K562 (cell line): ENCODE measurements around the gene GPR4. TPM values are rescaled to one million over a fixed set of nuclear protein-coding genes. Genes with fewer than 3 reads are reported as not detected.

Source experiments
- ATAC-seq: fragments of 200-7000 bp; cut with Tn5 transposase; 3 replicates; pipeline ENCODE4 v1.9.1; 2020; ENCODE audit warnings: moderate library complexity
- BruUV-seq: library from RNA; stranded (reverse); fragments of 400-500 nt; replicated peaks from 2 replicates; lab custom pipeline; 2021; lab: Mats Ljungman, UMichigan
- CTCF ChIA-PET: fragments of 300-600 bp; formaldehyde crosslinking; extraction: SDS; loops from one replicate; lab custom pipeline; 2021; ENCODE audit warnings: low intra/inter-chr PET ratio; lab: Yijun Ruan, JAX
- POLR2A ChIA-PET: fragments of 300-600, 350-650 bp; sonication (Branson Sonifier 250); formaldehyde crosslinking; extraction: SDS; loops from one replicate; lab custom pipeline; 2021; ENCODE audit warnings: antibody characterized with exemption, inconsistent platforms; lab: Yijun Ruan, JAX
- DNase-seq, 4 experiments: peaks; one replicate each; pipeline versions ENCODE4 v3.0.0 to v3.0.0-alpha.2; 2011 to 2018; ENCODE audit warnings: low spot score in 3 of 4, mixed read lengths in 3 of 4; ENCODE audit errors: extremely low read depth in 1 of 4
- FAIRE-seq: peaks from 2 replicates; lab custom pipeline; 2011; peaks lifted over from hg19 to GRCh38; lab: Jason Lieb, UNC
- H2AFZ ChIP-seq: 2 replicates; pipeline ENCODE4 v1.6.0; 2011; ENCODE audit warnings: low read depth, low read length, control low read depth, inconsistent platforms
- H3K27ac ChIP-seq: fragments of 200-600 bp; 3 replicates; pipeline ENCODE4 v1.8.0; 2011; ENCODE audit warnings: low read depth, mild to moderate bottlenecking, control low read depth, inconsistent platforms, low read length, moderate library complexity, mixed read lengths; ENCODE audit errors: extremely low read depth
- H3K27me3 ChIP-seq, 2 experiments: fragments of 300-600 bp in 1 of 2; 2 replicates in 1 of 2; 3 replicates in 1 of 2; pipeline versions ENCODE4 v1.6.0 to v1.8.0; 2011; ENCODE audit warnings: inconsistent platforms in 2 of 2, low read length in 2 of 2, mild to moderate bottlenecking in 1 of 2, mixed read lengths in 1 of 2, moderate library complexity in 1 of 2; ENCODE audit not compliant: control insufficient read depth in 2 of 2, insufficient read depth in 2 of 2
- H3K36me3 ChIP-seq: fragments of 300-600 bp; 3 replicates; pipeline ENCODE4 v1.8.0; 2011; ENCODE audit warnings: mild to moderate bottlenecking, low read length, inconsistent platforms; ENCODE audit not compliant: control insufficient read depth, insufficient read depth
- H3K4me1 ChIP-seq, 2 experiments: fragments of 200-600 bp in 1 of 2; replicated peaks in 1 of 2; 2 replicates in 1 of 2; 3 replicates in 1 of 2; pipeline versions ENCODE4 v1.5.1 to v1.8.0; 2011; ENCODE audit warnings: inconsistent platforms in 2 of 2, low read length in 2 of 2, mild to moderate bottlenecking in 1 of 2, mixed read lengths in 1 of 2, moderate library complexity in 1 of 2; ENCODE audit not compliant: control insufficient read depth in 2 of 2, insufficient read depth in 2 of 2
- H3K4me2 ChIP-seq: 2 replicates; pipeline ENCODE4 v1.6.1; 2011; ENCODE audit warnings: low read length, control low read depth, inconsistent platforms, mixed read lengths; ENCODE audit not compliant: insufficient read depth
- H3K4me3 ChIP-seq: fragments of 200-600 bp; sonication (generic), shearing (Covaris generic); 2 replicates; pipeline ENCODE4 v1.5.1; 2016; ENCODE audit warnings: control low read depth, inconsistent platforms
- H3K79me2 ChIP-seq: fragments of 200-600 bp; 3 replicates; pipeline ENCODE4 v1.8.0; 2011; ENCODE audit warnings: low read length, inconsistent platforms; ENCODE audit not compliant: control insufficient read depth, insufficient read depth
- H3K9ac ChIP-seq, 2 experiments: 2 replicates each; pipeline versions ENCODE4 v1.6.0 to v1.6.1; 2011; ENCODE audit warnings: low read depth in 2 of 2, low read length in 2 of 2, control low read depth in 1 of 2, inconsistent platforms in 1 of 2, mild to moderate bottlenecking in 1 of 2, mixed read lengths in 1 of 2; ENCODE audit not compliant: insufficient read depth in 1 of 2
- H3K9me1 ChIP-seq: one replicate; pipeline ENCODE4 v1.6.0; 2011; ENCODE audit warnings: inconsistent platforms, mild to moderate bottlenecking, low read length, moderate library complexity; ENCODE audit not compliant: control insufficient read depth, insufficient read depth
- H3K9me3 ChIP-seq: replicated peaks from 2 replicates; pipeline ENCODE4 v1.5.1; 2011; ENCODE audit warnings: low read depth, low read length, inconsistent platforms; ENCODE audit not compliant: control insufficient read depth, insufficient read depth
- H4K20me1 ChIP-seq: replicated peaks from 2 replicates; pipeline ENCODE4 v1.6.1; 2011; ENCODE audit warnings: low read length, inconsistent platforms, mixed read lengths; ENCODE audit not compliant: control insufficient read depth, insufficient read depth
- L3MBTL2 ChIP-seq: fragments of 450-650 bp; IDR thresholded peaks from 2 replicates; pipeline ENCODE4 v1.6.1; 2016; ENCODE audit warnings: mild to moderate bottlenecking, moderate library complexity
- MBD2 ChIP-seq: sonication (generic); IDR thresholded peaks from 2 replicates; pipeline ENCODE4 v1.6.1; 2016; ENCODE audit warnings: low read depth, borderline replicate concordance
- PHF21A ChIP-seq: fragments of 450-650 bp; IDR thresholded peaks from 2 replicates; pipeline ENCODE4 v1.6.1; 2017; ENCODE audit warnings: low read depth, borderline replicate concordance
- POLR2H ChIP-seq: IDR thresholded peaks from 2 replicates; pipeline ENCODE4 v1.6.1; 2016; ENCODE audit warnings: missing genetic modification characterization, low read depth, mild to moderate bottlenecking, control low read depth, missing compliant biosample characterization, moderate library complexity
- RAD21 ChIP-seq, 2 experiments: fragments of 250-450 bp in 1 of 2; fragments of 450-650 bp in 1 of 2; sonication (Bioruptor Pico) in 1 of 2; formaldehyde crosslinking in 1 of 2; IDR thresholded peaks in 1 of 2; conservative IDR thresholded peaks in 1 of 2; 2 replicates each; pipeline versions ENCODE4 v1.4.0 to v1.8.0; 2020 to 2022; ENCODE audit warnings: mild to moderate bottlenecking in 2 of 2, moderate library complexity in 1 of 2
- SPI1 ChIP-seq: IDR thresholded peaks from 2 replicates; pipeline ENCODE4 v1.6.1; 2011; ENCODE audit warnings: low read depth, low read length, control low read depth, borderline replicate concordance
- TCF15 ChIP-seq: fragments of 250-450 bp; sonication (Bioruptor Pico); IDR thresholded peaks from 2 replicates; pipeline ENCODE4 v1.8.0; 2022; ENCODE audit warnings: moderate library complexity, mild to moderate bottlenecking, inconsistent platforms
- THRA ChIP-seq: fragments of 450-650 bp; IDR thresholded peaks from 2 replicates; pipeline ENCODE4 v1.6.1; 2017; ENCODE audit warnings: mild to moderate bottlenecking, moderate library complexity
- TRIM25 ChIP-seq: fragments of 450-650 bp; IDR thresholded peaks from 2 replicates; pipeline ENCODE4 v1.7.0; 2016; ENCODE audit warnings: borderline replicate concordance
- USF1 ChIP-seq: sonication (generic); formaldehyde crosslinking; IDR thresholded peaks from 2 replicates; pipeline ENCODE4 v1.9.0; 2022; ENCODE audit warnings: mild to moderate bottlenecking, missing genetic modification reagents
- ZFP91 ChIP-seq: sonication (generic); formaldehyde crosslinking; IDR thresholded peaks from 2 replicates; pipeline ENCODE4 v1.8.0; 2022; ENCODE audit warnings: mild to moderate bottlenecking, missing genetic modification reagents
- ZNF354B ChIP-seq: fragments of 250-450 bp; sonication (Bioruptor Pico); IDR thresholded peaks from 2 replicates; pipeline ENCODE4 v1.4.0; 2020
- WGBS: fragments of 100-300 bp; shearing (Covaris generic); methylation state at CpG from one replicate; pipeline ENCODE4 v1.1.6; 2016; ENCODE audit warnings: low coverage, mixed read lengths; ENCODE audit not compliant: insufficient coverage; ENCODE audit errors: missing lambda C conversion rate; 5-methylcytosine and 5-hydroxymethylcytosine counted together
- in situ Hi-C: fragments of 300-500 bp; cut with MboI; formaldehyde crosslinking; loops from 4 replicates; pipeline ENCODE4 v1.15.0; 2018; ENCODE audit warnings: inconsistent platforms, mixed read lengths
- intact Hi-C: fragments of 100-400 bp; cut with micrococcal nuclease; formaldehyde crosslinking; loops from 2 replicates; pipeline ENCODE4 v1.14.2; 2022
- polyA plus RNA-seq, 8 experiments: library from polyadenylated mRNA; depleted of rRNA in 4 of 8; stranded (reverse) in 5 of 8; unstranded in 3 of 8; fragments of >200 nt; fragmentation: Nextera tagmentation in 2 of 8; fragmentation: Illumina TruSeq in 1 of 8; extraction: Ambion mirVana in 2 of 8; extraction: Trizol in 1 of 8; gene quantifications; 2 replicates each; pipeline versions ENCODE4 v1.2.1 to v1.2.3, GENCODE V29; 2011 to 2014; ENCODE audit warnings: inconsistent platforms in 1 of 8, missing spikeins in 1 of 8
- total RNA-seq, 7 experiments: library from RNA; depleted of rRNA in 6 of 7; stranded (reverse); fragments of >200 nt in 6 of 7; fragmentation: Illumina TruSeq in 2 of 7; extraction: Trizol in 2 of 7; gene quantifications; 2 replicates each; pipeline versions ENCODE4 v1.2.1 to v1.2.3, GENCODE V29; 2011 to 2021; ENCODE audit warnings: low replicate concordance in 1 of 7

The GPR4 gene
- total and polyA plus RNA-seq, 9 of the 15 experiments (the other 6 are each of a cell fraction or from before 2014, with no cell fraction given): 0.03 to 0.09 (median 0.04) TPM; not detected in 5

GRCh38 chr19:45607071-45608029 is 5.3 kb upstream of the GPR4 start (continued):
- TF ChIP-seq USF1 (CRISPR knock-in tag): peak; percentile 89
- no peak for TF ChIP-seq L3MBTL2
- peak; percentile 71 to 88 for TF ChIP-seq RAD21 (CRISPR knock-in tag; conservative IDR thresholded peaks at IDR 0.05 in 1 of 2, IDR thresholded peaks at IDR 0.05 in 1 of 2)
- TF ChIP-seq PHF21A: no peak

- BruUV-seq: no TSS peak
- no peak overlapping the region for H3K4me2 ChIP-seq
- peaks cover 41 to 50% of the 10 kb centered on the region in 2 experiments for H3K27me3 ChIP-seq
- 0 out of 4 replicates have a peak overlapping the region, but pooled peaks of 1 of the 2 experiments have one; percentile 26 for H3K9ac ChIP-seq
- H3K9me3 ChIP-seq: no peaks in the 10 kb centered on the region
- intact Hi-C loops: no loop called here
- H3K9me1 ChIP-seq: no peaks in the 10 kb centered on the region
- 3% methylated on average over 5 of the region's 10 CpGs for WGBS
- no peak for DNase-seq
- ChIA-PET CTCF (no interaction called here), POLR2A (interaction anchor here (0.6 to 1.7 kb wide), 2 partner anchors 13 to 122 kb away, joined by 3 to 4 read pairs; no protein-coding TSS in a partner anchor)
- H3K4me3 ChIP-seq: no peak overlapping the region
- no peak for ATAC-seq
- H2AFZ ChIP-seq: no peak overlapping the region
- 0 out of 2 replicates have a peak, but pooled peaks cover 3% of the 10 kb centered on the region for H4K20me1 ChIP-seq
- FAIRE-seq: no peak
- peaks cover 3 to 15% of the 10 kb centered on the region in 2 experiments; a peak in 3 of 5 replicates for H3K4me1 ChIP-seq
- H3K36me3 ChIP-seq: no peaks in the 10 kb centered on the region
- H3K79me2 ChIP-seq: no peaks in the 10 kb centered on the region
- in situ Hi-C loops: no loop called here
- H3K27ac ChIP-seq: no peak overlapping the region
- TF ChIP-seq THRA (no peak), TCF15 (no peak), TRIM25 (no peak), POLR2H (tag) (no peak), ZFP91 (CRISPR knock-in tag) (no peak), SPI1 (peak; percentile 13; the same call in 1 of the 2 replicates), MBD2 (no peak), ZNF354B (CRISPR knock-in tag) (no peak)
Measured at GRCh38 chr19:45601115-45601514, 897 bp downstream of the GPR4 start.
